Uterus (tissue), 4 donors: ENCODE data around the gene CEP89. TPM values are rescaled to one million over a fixed set of nuclear protein-coding genes. Genes with fewer than 3 reads are reported as not detected.

Experiments used
- small RNA-seq: library from RNA; depleted of rRNA; stranded (forward); fragments of <200 nt; gene quantifications from one replicate; pipeline ENCODE3, GENCODE V24; 2016
- total RNA-seq, 4 donors: library from RNA; depleted of rRNA in 3 of 4; stranded (reverse); fragments of >200 nt in 3 of 4; gene quantifications; one replicate each; pipeline versions ENCODE4 v1.1.0 to v1.2.4, GENCODE V29; 2014 to 2023
- donor health status: DM: yes; HTN: yes; CAD: no.

The CEP89 gene
- total RNA-seq, 4 donors from 2014 or later, result 5.1 to 29.2 (median 10.6) TPM

Small RNAs within 50 kb of the gene (small RNA-seq; reads per million reads assigned to genes)
- gene RN7SKP22, result not detected

Other genes with a start within 250 kb of the CEP89 start
- 1 to 10 TPM in 1 of 4 donors, not detected in 3; 1.1 TPM for gene SLC7A9, start 102.2 kb downstream of the CEP89 start, total RNA-seq
- 1 to 10 TPM in 2 of 4 donors, not detected in 2; 2.0 to 3.8 TPM for gene FAAP24, start 284 bp upstream of the CEP89 start, total RNA-seq
- gene RHPN2, start 92.9 kb upstream of the CEP89 start, total RNA-seq, result 10 to 100 TPM in 1 of 4 donors, 1 to 10 TPM in 2, under 1 TPM in 1; under 0.01 to 10.6 (median 5.1) TPM
- gene GPATCH1, start 109.2 kb upstream of the CEP89 start, total RNA-seq, result 10 to 100 TPM in 2 of 4 donors, 1 to 10 TPM in 1, under 1 TPM in 1; under 0.01 to 13.1 (median 7.4) TPM
- not detected for gene WDR88, start 160.2 kb upstream of the CEP89 start, total RNA-seq
- 10 to 100 TPM in 3 of 4 donors, 1 to 10 TPM in 1; 5.9 to 26.9 (median 23.3) TPM for gene LRP3, start 222.4 kb upstream of the CEP89 start, total RNA-seq